Suprapubic skin (tissue), 3 donors: Measurements from ENCODE around the gene EYA2.

Source experiments
- POLR2A ChIP-seq, 2 donors: fragments of 450-650 bp; IDR thresholded peaks; one replicate each; pipeline ENCODE4 v1.6.1; 2017; ENCODE audit warnings: antibody characterized with exemption in 2 of 2, mild to moderate bottlenecking in 2 of 2, moderate library complexity in 2 of 2
- TF ChIP-seq, protein P1 (sequence below), 2 donors: fragments of 200-600 bp in 1 of 2; fragments of 450-650 bp in 1 of 2; sonication (generic) in 1 of 2; IDR thresholded peaks; one replicate each; pipeline ENCODE4 v1.5.1; 2016 to 2019; ENCODE audit warnings: antibody characterized with exemption in 2 of 2, mild to moderate bottlenecking in 1 of 2, moderate library complexity in 1 of 2

GRCh38 chr20:47187450-47188195 lies 293.0 kb downstream of the EYA2 start:
- TF ChIP-seq, protein P1, sequence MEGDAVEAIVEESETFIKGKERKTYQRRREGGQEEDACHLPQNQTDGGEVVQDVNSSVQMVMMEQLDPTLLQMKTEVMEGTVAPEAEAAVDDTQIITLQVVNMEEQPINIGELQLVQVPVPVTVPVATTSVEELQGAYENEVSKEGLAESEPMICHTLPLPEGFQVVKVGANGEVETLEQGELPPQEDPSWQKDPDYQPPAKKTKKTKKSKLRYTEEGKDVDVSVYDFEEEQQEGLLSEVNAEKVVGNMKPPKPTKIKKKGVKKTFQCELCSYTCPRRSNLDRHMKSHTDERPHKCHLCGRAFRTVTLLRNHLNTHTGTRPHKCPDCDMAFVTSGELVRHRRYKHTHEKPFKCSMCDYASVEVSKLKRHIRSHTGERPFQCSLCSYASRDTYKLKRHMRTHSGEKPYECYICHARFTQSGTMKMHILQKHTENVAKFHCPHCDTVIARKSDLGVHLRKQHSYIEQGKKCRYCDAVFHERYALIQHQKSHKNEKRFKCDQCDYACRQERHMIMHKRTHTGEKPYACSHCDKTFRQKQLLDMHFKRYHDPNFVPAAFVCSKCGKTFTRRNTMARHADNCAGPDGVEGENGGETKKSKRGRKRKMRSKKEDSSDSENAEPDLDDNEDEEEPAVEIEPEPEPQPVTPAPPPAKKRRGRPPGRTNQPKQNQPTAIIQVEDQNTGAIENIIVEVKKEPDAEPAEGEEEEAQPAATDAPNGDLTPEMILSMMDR (IDR thresholded peaks at IDR 0.05): no peak
- no peak for TF ChIP-seq POLR2A (IDR thresholded peaks at IDR 0.05)
